ENCODE results near the gene DNAH2. TPM values are rescaled to one million over a fixed set of nuclear protein-coding genes. Genes with fewer than 3 reads are reported as not detected.
A peak's percentile ranks its signal among the peaks of the same experiment; 100 is the strongest.

DNAH2 gene
- total and polyA plus RNA-seq, 11 donors, result 0.02 to 0.56 (median 0.05) TPM; not detected in 4

- ATAC-seq (no peak), DNase-seq (no peak)
- 69 to 75% (median 71%) methylated on average over 13 to 15 of the region's 15 CpGs for WGBS, 4 donors
- H3K4me3 ChIP-seq, result peak overlapping the region in 11 of 12 donors; percentile 57 to 90 (median 81)
- no peaks in the 10 kb centered on the region for H3K9me3 ChIP-seq
- peak overlapping the region; percentile 52 to 99 (median 95) for H3K27ac ChIP-seq
- TF ChIP-seq CTCF (IDR thresholded peaks at IDR 0.05) (no peak), POLR2A (IDR thresholded peaks at IDR 0.05) (no peak)
- intact Hi-C loops (cut with DNase I), result loop anchor here in 4 of 10 donors (10.0 kb wide), 5 partner anchors 299 to 611 kb away; partner anchors contain the start of genes CHRNB1 (in 1 of the 4), DVL2 (in 1 of the 4), GABARAP (in 1 of the 4) and PER1 (in 1 of the 4)
- H3K4me1 ChIP-seq, result peaks cover 11 to 48% (median 26%) of the 10 kb centered on the region in 12 donors
- H3K27me3 ChIP-seq, result no peaks in the 10 kb centered on the region
- H3K36me3 ChIP-seq, result peaks cover 3 to 54% (median 48%) of the 10 kb centered on the region in 9 donors
Measured at GRCh38 chr17:7845359-7846062, 128.0 kb downstream of the DNAH2 start.

- no peaks in the 10 kb centered on the region for H3K9me3 ChIP-seq
- H3K4me3 ChIP-seq, result peak overlapping the region in 1 of 12 donors; percentile 88
- DNase-seq (no peak), ATAC-seq (no peak)
- H3K36me3 ChIP-seq, result peaks cover 3 to 58% (median 53%) of the 10 kb centered on the region in 9 donors
- peak overlapping the region in 1 of 12 donors; percentile 98 for H3K27ac ChIP-seq
- no peaks in the 10 kb centered on the region for H3K27me3 ChIP-seq
- intact Hi-C loops (cut with DNase I), result loop anchor here in 4 of 10 donors (10.0 kb wide), 5 partner anchors 299 to 611 kb away; partner anchors contain the start of genes CHRNB1 (in 1 of the 4), DVL2 (in 1 of the 4), GABARAP (in 1 of the 4) and PER1 (in 1 of the 4)
- H3K4me1 ChIP-seq, result peaks cover 6 to 43% (median 21%) of the 10 kb centered on the region in 12 donors
- 76 to 88% (median 86%) methylated on average over 17 to 22 of the region's 22 CpGs for WGBS, 4 donors
- TF ChIP-seq CTCF (IDR thresholded peaks at IDR 0.05) (no peak), POLR2A (IDR thresholded peaks at IDR 0.05) (no peak)
Measured at GRCh38 chr17:7846063-7846735, 128.7 kb downstream of the DNAH2 start.

- ATAC-seq, result no peak
- Histone ChIP-seq H3K9me3 (no peaks in the 10 kb centered on the region), H3K4me1 (peaks cover 5 to 40% (median 23%) of the 10 kb centered on the region in 12 donors), H3K4me3 (no peak overlapping the region), H3K27ac (no peak overlapping the region), H3K27me3 (no peaks in the 10 kb centered on the region), H3K36me3 (peaks cover 3 to 65% (median 57%) of the 10 kb centered on the region in 9 donors)
- 85 to 91% (median 86%) methylated on average over 26 to 34 of the region's 34 CpGs for WGBS, 4 donors
- DNase-seq, result peak in 1 of 5 donors; percentile 56
- intact Hi-C loops (cut with DNase I), result loop anchor here in 4 of 10 donors (10.0 kb wide), 5 partner anchors 298 to 612 kb away; partner anchors contain the start of genes CHRNB1 (in 1 of the 4), DVL2 (in 1 of the 4), GABARAP (in 1 of the 4) and PER1 (in 1 of the 4)
- no peak for TF ChIP-seq POLR2A (IDR thresholded peaks at IDR 0.05)
Measured at GRCh38 chr17:7846765-7847661, 129.5 kb downstream of the DNAH2 start.

GRCh38 chr17:7848131-7848579, 130.6 kb downstream of the DNAH2 start:
- 86 to 91% (median 88%) methylated on average over 16 to 20 of the region's 20 CpGs for WGBS, 4 donors
- Histone ChIP-seq H3K27ac (no peak overlapping the region), H3K4me1 (peaks cover 5 to 38% (median 29%) of the 10 kb centered on the region in 12 donors), H3K4me3 (no peak overlapping the region), H3K9me3 (no peaks in the 10 kb centered on the region), H3K36me3 (peaks cover 3 to 76% (median 68%) of the 10 kb centered on the region in 9 donors), H3K27me3 (no peaks in the 10 kb centered on the region)
- intact Hi-C loops (cut with DNase I), result loop anchor here in 4 of 10 donors (10.0 kb wide), 5 partner anchors 297 to 613 kb away; partner anchors contain the start of genes CHRNB1 (in 1 of the 4), DVL2 (in 1 of the 4), GABARAP (in 1 of the 4) and PER1 (in 1 of the 4)
- ATAC-seq, result no peak
- DNase-seq, result no peak
- no peak for TF ChIP-seq POLR2A (IDR thresholded peaks at IDR 0.05)
- no peak for TF ChIP-seq CTCF (IDR thresholded peaks at IDR 0.05)
